Measurements from ENCODE around the gene SFT2D1. TPM values are rescaled to one million over a fixed set of nuclear protein-coding genes. Genes with fewer than 3 reads are reported as not detected.
A peak's percentile ranks its signal among the peaks of the same experiment; 100 is the strongest.

The SFT2D1 gene
- polyA plus RNA-seq, 3 donors: 48.1 to 166 (median 140) TPM

- Mint-ChIP-seq H3K4me3 (no peak overlapping the region), H3K36me3 (peaks cover 0 to 2% of the 10 kb centered on the region in 2 donors)
- WGBS (ENCODE audit: insufficient coverage): 98% methylated on average over 7 of the region's 8 CpGs
These were observed 1.9 kb upstream of the SFT2D1 start for GRCh38 chr6:166344240-166344639.

GRCh38 chr6:166343150-166343487 is 774 bp upstream of the SFT2D1 start:
- Histone ChIP-seq H3K9ac (ENCODE audit: insufficient read depth, low read length, poor library complexity, severe bottlenecking) (peak overlapping the region; percentile 99), H3K27me3 (ENCODE audit: control insufficient read depth in 2 of 2, insufficient read depth in 2 of 2, low read length in 2 of 2) (no peaks in the 10 kb centered on the region), H3K36me3 (replicated peaks in 1 of 2; ENCODE audit: control insufficient read depth in 1 of 2, insufficient read depth in 2 of 2, low read length in 2 of 2) (peaks cover 2 to 11% of the 10 kb centered on the region in 2 donors), H3K27ac (ENCODE audit: low read depth in 1 of 2, low read length in 2 of 2) (peak overlapping the region; percentile 94 to 100), H2AFZ (ENCODE audit: insufficient read depth, low read depth, low read length, poor library complexity, severe bottlenecking) (peak overlapping the region; percentile 74), H3K79me2 (ENCODE audit: insufficient read depth, low read length) (peaks cover 48% of the 10 kb centered on the region), H3K4me3 (replicated peaks in 1 of 3; ENCODE audit: low read depth in 2 of 3, low read length in 3 of 3) (peak overlapping the region; percentile 67 to 97 (median 88)), H3K4me1 (ENCODE audit: control insufficient read depth in 1 of 2, insufficient read depth in 2 of 2, low read length in 2 of 2) (peaks cover 42 to 43% of the 10 kb centered on the region in 2 donors), H3K4me2 (replicated peaks; ENCODE audit: extremely low read depth, low read length, poor library complexity, severe bottlenecking) (peak overlapping the region; percentile 96), H4K20me1 (ENCODE audit: insufficient read depth, low read length) (peaks cover 32% of the 10 kb centered on the region), H3K9me3 (replicated peaks in 1 of 2; ENCODE audit: control insufficient read depth in 1 of 2, insufficient read depth in 1 of 2, low read length in 2 of 2) (no peaks in the 10 kb centered on the region)
- WGBS (ENCODE audit: insufficient coverage): no CpG with 5 or more reads among the region's 3 CpGs
- Mint-ChIP-seq H3K27ac (peak overlapping the region; percentile 96 to 98 (median 97)), H3K9me3 (no peaks in the 10 kb centered on the region), H3K36me3 (peaks cover 2 to 3% of the 10 kb centered on the region in 2 donors), H3K4me1 (peaks cover 26% of the 10 kb centered on the region), H3K4me3 (peak overlapping the region; percentile 93 to 98), H3K27me3 (ENCODE audit: low read depth in 3 of 3) (peaks cover 0 to 1% (median 0%) of the 10 kb centered on the region in 3 donors)
- DNase-seq: peak; percentile 53 to 73 (median 69)
- intact Hi-C loops (cut with micrococcal nuclease): loop anchor here (1.0 to 5.0 kb wide), 5 partner anchors 40 to 749 kb away; partner anchors contain the start of genes MPC1 (in 1 of the 2) and RPS6KA2 (in 1 of the 2)
- TF ChIP-seq CTCF (IDR thresholded peaks at IDR 0.05): no peak

More at GRCh38 chr6:166344240-166344639, 1.9 kb upstream of the SFT2D1 start:
- intact Hi-C loops (cut with micrococcal nuclease): loop anchor here (5.0 kb wide), 3 partner anchors 82 to 748 kb away; partner anchors contain the start of gene RPS6KA2 (in 1 of the 2)
- no peak overlapping the region for H3K9ac ChIP-seq (ENCODE audit: insufficient read depth, low read length, poor library complexity, severe bottlenecking)
- no peak overlapping the region for H3K27ac ChIP-seq (ENCODE audit: low read depth in 1 of 2, low read length in 2 of 2)
- Mint-ChIP-seq H3K27me3 (ENCODE audit: low read depth in 3 of 3) (peaks cover 0 to 1% (median 0%) of the 10 kb centered on the region in 3 donors), H3K27ac (peak overlapping the region in 1 of 7 donors; percentile 36), H3K4me1 (peaks cover 29% of the 10 kb centered on the region), H3K9me3 (no peaks in the 10 kb centered on the region)
- peaks cover 21% of the 10 kb centered on the region for H4K20me1 ChIP-seq (ENCODE audit: insufficient read depth, low read length)
- H3K27me3 ChIP-seq (ENCODE audit: control insufficient read depth in 2 of 2, insufficient read depth in 2 of 2, low read length in 2 of 2): no peaks in the 10 kb centered on the region
- no peak for TF ChIP-seq CTCF (IDR thresholded peaks at IDR 0.05)
- no peak for DNase-seq
- peaks cover 0 to 2% of the 10 kb centered on the region in 2 donors for H3K36me3 ChIP-seq (replicated peaks in 1 of 2; ENCODE audit: control insufficient read depth in 1 of 2, insufficient read depth in 2 of 2, low read length in 2 of 2)
- H3K4me3 ChIP-seq (replicated peaks in 1 of 3; ENCODE audit: low read depth in 2 of 3, low read length in 3 of 3): no peak overlapping the region
- H2AFZ ChIP-seq (ENCODE audit: insufficient read depth, low read depth, low read length, poor library complexity, severe bottlenecking): no peak overlapping the region
- H3K9me3 ChIP-seq (replicated peaks in 1 of 2; ENCODE audit: control insufficient read depth in 1 of 2, insufficient read depth in 1 of 2, low read length in 2 of 2): no peaks in the 10 kb centered on the region
- peaks cover 44 to 45% of the 10 kb centered on the region in 2 donors for H3K4me1 ChIP-seq (ENCODE audit: control insufficient read depth in 1 of 2, insufficient read depth in 2 of 2, low read length in 2 of 2)
- no peak overlapping the region for H3K4me2 ChIP-seq (replicated peaks; ENCODE audit: extremely low read depth, low read length, poor library complexity, severe bottlenecking)
- H3K79me2 ChIP-seq (ENCODE audit: insufficient read depth, low read length): peaks cover 37% of the 10 kb centered on the region

Data from CD14-positive monocyte (primary cell).